HFF-Myc (cell line): ENCODE data around the gene PRKCG.

Experiments
- DNase-seq: peaks from one replicate; pipeline ENCODE4 v3.0.0-alpha.2; 2011; ENCODE audit warnings: low read depth; ENCODE audit errors: extremely low read depth
- H3K4me3 ChIP-seq: replicated peaks from 2 replicates; pipeline ENCODE4 v1.5.1; 2011; ENCODE audit warnings: low read depth, mild to moderate bottlenecking, control low read depth, low read length
- CTCF ChIP-seq: IDR thresholded peaks from 2 replicates; pipeline ENCODE4 v1.5.1; 2012; ENCODE audit warnings: mild to moderate bottlenecking, low read depth, low read length, control low read depth; ENCODE audit errors: missing control alignments

PRKCG gene

DNA sequence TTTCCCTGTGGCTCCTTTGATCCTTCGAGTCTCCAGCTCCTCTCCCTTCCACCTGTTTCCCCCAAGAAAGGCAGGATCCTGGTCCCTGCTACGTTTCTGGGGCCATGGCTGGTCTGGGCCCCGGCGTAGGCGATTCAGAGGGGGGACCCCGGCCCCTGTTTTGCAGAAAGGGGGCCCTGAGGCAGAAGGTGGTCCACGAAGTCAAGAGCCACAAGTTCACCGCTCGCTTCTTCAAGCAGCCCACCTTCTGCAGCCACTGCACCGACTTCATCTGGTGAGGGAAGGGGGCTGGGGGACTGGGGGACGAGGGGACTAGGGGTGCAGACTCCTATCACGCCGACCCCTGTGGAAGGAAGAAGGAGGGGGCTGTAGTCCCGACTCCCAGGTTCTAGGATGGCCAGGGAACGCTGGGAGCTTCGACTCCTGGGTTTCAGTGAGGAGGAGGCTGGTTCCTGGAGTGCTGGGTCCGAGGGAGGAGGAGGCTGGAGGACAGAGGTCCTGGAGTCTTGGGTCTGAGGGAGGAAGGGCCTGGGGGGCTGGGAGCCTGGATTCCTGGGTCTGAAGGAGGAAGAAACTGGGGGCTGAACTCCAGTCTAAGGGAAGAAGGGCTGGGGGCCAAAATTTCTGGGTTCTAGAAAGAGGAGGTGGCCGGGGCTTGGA, 524 bp downstream of the PRKCG start:
- H3K4me3 ChIP-seq, result peak overlapping the region; percentile 34
- no peak for TF ChIP-seq CTCF
- DNase-seq, result no peak

DNA sequence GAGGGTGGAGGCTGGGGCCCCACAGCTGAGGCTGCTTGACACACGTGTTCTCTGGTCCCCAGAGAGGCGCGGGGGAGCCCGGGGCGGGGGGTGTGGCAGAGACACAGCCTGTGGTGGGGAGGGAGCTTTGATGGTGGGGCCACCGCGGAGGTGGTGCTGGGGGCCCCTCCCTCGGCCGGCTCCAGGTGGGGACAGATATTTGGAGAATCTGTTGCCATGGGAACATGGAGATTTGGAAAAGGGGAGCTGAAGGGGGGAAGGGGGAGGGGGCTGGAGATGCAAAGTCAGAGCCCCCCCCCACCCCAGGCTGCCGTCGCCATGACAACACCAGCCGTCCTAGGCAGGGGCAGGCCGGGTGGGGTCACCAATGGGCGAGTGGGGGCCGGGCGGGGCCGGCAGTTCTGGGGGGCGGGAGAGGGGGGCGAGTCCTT, 1.2 kb downstream of the PRKCG start:
- no peak for DNase-seq
- no peak for TF ChIP-seq CTCF
- H3K4me3 ChIP-seq, result no peak overlapping the region

- H3K4me3 ChIP-seq, result no peak overlapping the region
- DNase-seq, result no peak
- no peak for TF ChIP-seq CTCF
These were observed 1.7 kb downstream of the PRKCG start for GRCh38 chr19:53883741-53884140.

DNA sequence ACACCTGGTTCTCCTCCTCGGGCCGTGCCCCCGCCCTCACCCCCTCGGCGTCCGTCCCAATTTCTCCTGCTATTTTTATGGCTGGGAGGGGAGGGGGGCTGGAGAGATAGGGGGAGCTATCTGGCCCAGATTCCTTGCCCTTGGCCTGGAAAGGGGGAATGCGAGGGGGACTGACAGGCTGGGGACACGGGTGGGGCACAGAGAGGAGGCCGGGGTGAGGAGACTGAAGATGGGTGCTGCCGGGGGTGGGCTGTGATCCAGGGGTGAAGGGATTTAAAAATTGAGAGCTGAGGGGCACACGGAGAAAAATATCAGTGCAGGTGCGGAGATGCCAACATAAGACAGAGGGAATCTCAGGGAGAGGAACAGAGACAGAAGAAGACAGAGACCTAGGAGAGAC, 2.3 kb downstream of the PRKCG start:
- no peak overlapping the region for H3K4me3 ChIP-seq
- TF ChIP-seq CTCF, result no peak
- DNase-seq, result no peak

DNA sequence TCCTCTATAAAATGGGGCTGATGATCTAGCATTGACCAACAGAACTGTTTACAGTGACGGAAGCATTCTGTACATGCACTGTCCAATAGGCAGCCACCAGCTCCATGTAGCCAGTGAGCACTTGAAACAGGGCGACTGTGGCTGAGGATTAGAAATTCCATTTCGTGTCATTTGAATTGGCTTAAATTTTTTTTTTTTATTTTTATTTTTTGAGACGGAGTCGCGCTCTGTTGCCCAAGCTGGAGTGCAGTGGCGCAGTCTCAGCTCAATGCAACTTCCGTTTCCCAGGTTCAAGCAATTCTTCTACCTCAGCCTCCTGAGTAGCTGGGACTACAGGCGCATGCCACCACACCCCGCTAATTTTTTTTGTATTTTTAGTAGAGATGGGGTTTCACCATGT, 3.0 kb downstream of the PRKCG start:
- no peak for TF ChIP-seq CTCF
- H3K4me3 ChIP-seq, result no peak overlapping the region
- no peak for DNase-seq

DNA sequence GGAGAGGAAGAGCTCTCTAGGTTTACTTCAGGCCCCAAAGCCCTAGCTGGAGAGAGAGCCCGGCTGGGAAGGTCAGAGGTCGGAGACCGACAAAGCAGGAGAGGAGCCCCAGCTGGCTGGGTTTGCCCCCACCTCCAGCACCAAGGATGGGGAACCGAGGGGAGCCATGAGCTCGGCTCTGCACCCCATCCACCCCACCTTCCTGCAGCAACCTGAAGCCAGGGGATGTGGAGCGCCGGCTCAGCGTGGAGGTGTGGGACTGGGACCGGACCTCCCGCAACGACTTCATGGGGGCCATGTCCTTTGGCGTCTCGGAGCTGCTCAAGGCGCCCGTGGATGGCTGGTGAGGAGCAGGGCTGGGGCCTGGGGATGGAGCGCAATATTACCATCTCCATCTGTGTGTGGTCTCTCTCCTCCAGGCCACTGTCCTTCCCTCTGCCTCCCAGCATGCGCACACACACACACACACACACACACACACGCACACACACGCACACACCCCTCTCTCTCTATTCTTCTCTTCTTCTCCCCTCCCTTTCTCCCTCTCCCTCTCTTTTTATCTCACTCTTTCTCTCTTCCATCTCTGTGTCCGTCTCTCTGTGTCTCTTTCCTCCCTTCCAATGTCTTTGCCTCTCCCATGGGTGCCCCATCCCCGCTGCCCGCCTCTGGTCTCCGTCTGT, 10.4 kb downstream of the PRKCG start:
- TF ChIP-seq CTCF, result no peak

More for the DNA sequence above, 10.4 kb downstream of the PRKCG start:
- H3K4me3 ChIP-seq, result no peak overlapping the region
- DNase-seq, result no peak
